22Rv1 (cell line): ENCODE measurements around the gene TTLL4.
A peak's percentile ranks its signal among the peaks of the same experiment; 100 is the strongest.

Experiments used
- CTCF ChIP-seq: fragments of 450-650 bp; IDR thresholded peaks from 2 replicates; pipeline ENCODE4 v1.5.1; 2017; ENCODE audit warnings: mild to moderate bottlenecking
- ZFX ChIP-seq: fragments of 450-650 bp; IDR thresholded peaks from 2 replicates; pipeline ENCODE4 v1.6.1; 2017; ENCODE audit warnings: antibody characterized with exemption, borderline replicate concordance

DNA sequence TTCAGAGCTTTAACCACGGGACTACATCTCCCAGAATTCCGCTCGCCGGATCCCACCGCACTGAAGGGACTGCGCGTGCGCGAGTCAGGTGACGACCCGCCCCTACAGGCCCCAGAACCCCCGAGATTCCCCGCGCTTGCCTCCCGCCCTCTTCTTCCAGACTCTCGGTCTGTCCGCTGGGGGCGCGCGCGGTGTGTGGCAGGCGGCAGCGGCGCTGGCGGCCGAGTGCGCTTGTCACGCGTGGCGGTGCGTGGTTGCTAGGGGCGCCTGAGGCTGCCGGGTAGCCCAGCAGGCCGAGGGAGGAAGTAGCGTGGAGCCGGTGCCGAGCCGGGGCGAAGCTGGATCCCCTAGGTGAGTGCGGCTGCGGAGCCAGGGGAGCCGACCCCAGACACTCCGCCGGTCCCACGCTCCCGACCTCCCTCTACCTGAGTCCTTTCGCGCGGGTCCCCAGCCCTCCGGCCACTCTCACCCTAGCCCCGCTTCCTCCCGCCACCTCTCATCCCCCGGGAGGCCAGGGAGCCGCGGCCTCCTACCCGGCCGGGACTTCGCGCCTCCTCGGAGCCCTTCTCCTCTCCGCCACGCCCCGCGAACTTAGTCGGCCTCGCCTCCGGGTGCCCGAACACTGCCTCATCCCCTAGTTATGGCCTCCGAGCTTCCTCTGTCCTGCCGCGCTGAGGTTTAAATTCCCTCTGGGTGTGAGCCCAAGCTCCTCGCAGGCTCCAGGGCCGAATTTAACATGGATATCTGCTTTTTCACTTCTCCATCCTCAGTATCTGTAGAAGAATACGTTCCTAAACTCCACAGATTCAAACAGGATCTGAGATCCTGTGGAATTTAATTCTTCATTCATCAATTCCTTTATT, at the start of gene TTLL4:
- TF ChIP-seq CTCF = peak; percentile 96
- no peak for TF ChIP-seq ZFX
